OCI-LY3 (cell line): ENCODE results near the gene TMEM167A.

ENCODE experiments used
- H2AFZ ChIP-seq: fragments of 200-600, 300-600 bp; shearing (Covaris generic); 2 replicates; pipeline ENCODE4 v1.6.0; 2014; ENCODE audit warnings: antibody characterized with exemption, low read depth, low read length
- H3K27ac ChIP-seq: fragments of 200-600, 300-600 bp; sonication (generic); 2 replicates; pipeline ENCODE4 v1.5.1; 2014; ENCODE audit warnings: mild to moderate bottlenecking, low read length, moderate library complexity, mixed read lengths
- H3K27me3 ChIP-seq: fragments of 200-600, 300-600 bp; sonication (generic); 2 replicates; pipeline ENCODE4 v1.6.1; 2014; ENCODE audit warnings: low read depth, low read length, mixed read lengths
- H3K36me3 ChIP-seq: fragments of 200-600, 300-600 bp; sonication (generic); replicated peaks from 2 replicates; pipeline ENCODE3; 2014; ENCODE audit warnings: low read depth, low read length, mixed read lengths
- H3K4me1 ChIP-seq: fragments of 300-600, 200-600 bp; sonication (generic); 2 replicates; pipeline ENCODE4 v1.6.1; 2014; ENCODE audit warnings: low read length, mixed read lengths
- H3K4me2 ChIP-seq: fragments of 200-600, 300-600 bp; sonication (generic); 2 replicates; pipeline ENCODE4 v1.6.1; 2014; ENCODE audit warnings: low read length, mixed read lengths
- H3K4me3 ChIP-seq: fragments of 300-600, 200-600 bp; sonication (generic); 2 replicates; pipeline ENCODE4 v1.5.1; 2014; ENCODE audit warnings: antibody characterized with exemption, mild to moderate bottlenecking, low read length, moderate library complexity
- H3K79me2 ChIP-seq: fragments of 300-600, 200-600 bp; shearing (Covaris generic); 2 replicates; pipeline ENCODE4 v1.6.1; 2014; ENCODE audit warnings: mild to moderate bottlenecking, low read length, mixed read lengths
- H3K9ac ChIP-seq: fragments of 300-600, 200-600 bp; shearing (Covaris generic); 2 replicates; pipeline ENCODE4 v1.6.0; 2014; ENCODE audit warnings: mild to moderate bottlenecking, low read length, moderate library complexity
- H3K9me3 ChIP-seq: fragments of 200-600, 300-600 bp; shearing (Covaris generic); 2 replicates; pipeline ENCODE4 v1.6.1; 2014; ENCODE audit warnings: low read length, mixed read lengths; ENCODE audit not compliant: insufficient read depth
- H4K20me1 ChIP-seq: fragments of 200-600, 300-600 bp; sonication (generic); 2 replicates; pipeline ENCODE4 v1.6.1; 2016; ENCODE audit warnings: low read length, mixed read lengths; ENCODE audit not compliant: insufficient read depth
- CTCF ChIP-seq: fragments of 200-600, 300-600 bp; sonication (generic); IDR thresholded peaks from 2 replicates; pipeline ENCODE4 v1.5.1; 2014; ENCODE audit warnings: antibody characterized with exemption, low read length, low read depth
- EZH2phosphoT487 ChIP-seq: fragments of 200-600 bp; shearing (Covaris generic); IDR thresholded peaks from 2 replicates; pipeline ENCODE4 v1.6.1; 2018; ENCODE audit warnings: antibody characterized with exemption, mixed run types, low read depth

Gene TMEM167A

GRCh38 chr5:83022334-83022733, 54.9 kb downstream of the TMEM167A start:
- Histone ChIP-seq H3K79me2 (no peaks in the 10 kb centered on the region), H3K27ac (no peak overlapping the region), H3K9ac (no peak overlapping the region), H3K36me3 (no peaks in the 10 kb centered on the region), H3K27me3 (no peaks in the 10 kb centered on the region), H2AFZ (no peak overlapping the region), H3K4me1 (peaks cover 8% of the 10 kb centered on the region), H3K4me2 (no peak overlapping the region), H4K20me1 (no peaks in the 10 kb centered on the region), H3K4me3 (no peak overlapping the region), H3K9me3 (no peaks in the 10 kb centered on the region)
- TF ChIP-seq CTCF, result no peak
- no peak for TF ChIP-seq EZH2phosphoT487

GRCh38 chr5:83015676-83016075, 61.5 kb downstream of the TMEM167A start:
- H3K4me1 ChIP-seq, result peaks cover 27% of the 10 kb centered on the region
- TF ChIP-seq CTCF, result no peak
- no peak for TF ChIP-seq EZH2phosphoT487
- H3K27ac ChIP-seq, result no peak overlapping the region
- peaks cover 7% of the 10 kb centered on the region for H3K9me3 ChIP-seq
- H3K79me2 ChIP-seq, result no peaks in the 10 kb centered on the region
- no peak overlapping the region for H3K9ac ChIP-seq
- H2AFZ ChIP-seq, result no peak overlapping the region
- H3K4me3 ChIP-seq, result no peak overlapping the region
- H3K4me2 ChIP-seq, result no peak overlapping the region
- peaks cover 25% of the 10 kb centered on the region for H3K36me3 ChIP-seq
- H3K27me3 ChIP-seq, result no peaks in the 10 kb centered on the region
- H4K20me1 ChIP-seq, result no peaks in the 10 kb centered on the region

GRCh38 chr5:83011985-83012384, 65.2 kb downstream of the TMEM167A start:
- H3K9me3 ChIP-seq, result peaks cover 7% of the 10 kb centered on the region
- peak overlapping the region; percentile 14; the same call in 1 of the 2 replicates for H3K4me2 ChIP-seq
- H4K20me1 ChIP-seq, result no peaks in the 10 kb centered on the region

GRCh38 chr5:83009408-83009807, 67.8 kb downstream of the TMEM167A start:
- TF ChIP-seq EZH2phosphoT487 (no peak), CTCF (no peak)
- Histone ChIP-seq H3K27ac (no peak overlapping the region), H3K36me3 (peaks cover 28% of the 10 kb centered on the region), H3K4me2 (no peak overlapping the region), H3K4me3 (no peak overlapping the region), H3K27me3 (no peaks in the 10 kb centered on the region), H3K9me3 (peaks cover 7% of the 10 kb centered on the region; the same call in 1 of the 2 replicates), H2AFZ (no peak overlapping the region), H4K20me1 (no peaks in the 10 kb centered on the region), H3K4me1 (peaks cover 23% of the 10 kb centered on the region), H3K79me2 (no peaks in the 10 kb centered on the region), H3K9ac (no peak overlapping the region)

More at GRCh38 chr5:83011985-83012384, 65.2 kb downstream of the TMEM167A start:
- H3K36me3 ChIP-seq, result peaks cover 32% of the 10 kb centered on the region
- H3K79me2 ChIP-seq, result no peaks in the 10 kb centered on the region
- TF ChIP-seq CTCF, result no peak
- TF ChIP-seq EZH2phosphoT487, result no peak
- peak overlapping the region; percentile 22; the same call in 1 of the 2 replicates for H3K9ac ChIP-seq
- peaks cover 27% of the 10 kb centered on the region for H3K4me1 ChIP-seq
- H3K27ac ChIP-seq, result peak overlapping the region; percentile 93
- H3K27me3 ChIP-seq, result no peaks in the 10 kb centered on the region
- no peak overlapping the region for H3K4me3 ChIP-seq
- no peak overlapping the region for H2AFZ ChIP-seq
